AG04450 (cell line): ENCODE results near the gene C1orf53. TPM values are rescaled to one million over a fixed set of nuclear protein-coding genes. Genes with fewer than 3 reads are reported as not detected.

Experiments
- CTCF ChIA-PET: fragments of 300-600, 350-600 bp; formaldehyde crosslinking; extraction: SDS; loops from one replicate; lab custom pipeline; 2022; ENCODE audit warnings: antibody characterized with exemption, inconsistent platforms; lab: Charles Lee
- POLR2A ChIA-PET: fragments of 350-600 bp; formaldehyde crosslinking; extraction: SDS; loops from one replicate; lab custom pipeline; 2021; ENCODE audit warnings: antibody characterized with exemption, inconsistent platforms; lab: Yijun Ruan, JAX
- DNase-seq: peaks from one replicate; pipeline ENCODE4 v3.0.0-alpha.2; 2011; ENCODE audit warnings: low read depth, low spot score
- H3K27ac ChIP-seq: one replicate; pipeline ENCODE4 v1.5.1; 2012; ENCODE audit warnings: low read depth, low read length, control low read depth
- H3K27me3 ChIP-seq: one replicate; pipeline ENCODE4 v1.6.0; 2012; ENCODE audit warnings: low read length; ENCODE audit not compliant: control insufficient read depth, insufficient read depth
- H3K4me3 ChIP-seq: 2 replicates; pipeline ENCODE4 v1.5.1; 2011; ENCODE audit warnings: mild to moderate bottlenecking, low read depth, low read length, control low read depth
- H3K9me3 ChIP-seq: 2 replicates; pipeline ENCODE4 v1.5.1; 2012; ENCODE audit warnings: low read length; ENCODE audit not compliant: control insufficient read depth, insufficient read depth
- CTCF ChIP-seq: IDR thresholded peaks from 2 replicates; pipeline ENCODE4 v1.5.1; 2011; ENCODE audit warnings: low read depth, low read length, control low read depth, inconsistent platforms
- polyA plus RNA-seq: library from polyadenylated mRNA; depleted of rRNA; stranded (reverse); fragments of >200 nt; gene quantifications from 2 replicates; pipeline ENCODE4 v1.2.3, GENCODE V29; 2011

The C1orf53 gene
- polyA plus RNA-seq, 1 experiment = 6.2 TPM

- ChIA-PET CTCF (interaction anchor here (0.7 to 1.3 kb wide), 3 partner anchors 305 to 401 kb away, joined by 3 to 4 read pairs (median 3); no protein-coding TSS in a partner anchor), POLR2A (no interaction called here)
- TF ChIP-seq CTCF = no peak
- Histone ChIP-seq H3K27ac (no peak overlapping the region), H3K27me3 (peaks cover 85% of the 10 kb centered on the region), H3K4me3 (no peak overlapping the region), H3K9me3 (peaks cover 3% of the 10 kb centered on the region)
- no peak for DNase-seq
These were observed 18.1 kb downstream of the C1orf53 start for GRCh38 chr1:197920414-197921117.

GRCh38 chr1:197921235-197922069, 19.0 kb downstream of the C1orf53 start:
- Histone ChIP-seq H3K9me3 (peaks cover 3% of the 10 kb centered on the region), H3K27ac (no peak overlapping the region), H3K4me3 (no peak overlapping the region), H3K27me3 (peaks cover 81% of the 10 kb centered on the region)
- TF ChIP-seq CTCF = no peak
- ChIA-PET CTCF (interaction anchor here (0.7 to 1.3 kb wide), 5 partner anchors 53 to 402 kb away, joined by 3 to 4 read pairs (median 3); no protein-coding TSS in a partner anchor), POLR2A (no interaction called here)
- DNase-seq = no peak

GRCh38 chr1:197922070-197922390, 19.6 kb downstream of the C1orf53 start:
- CTCF ChIA-PET = interaction anchor here (1.2 to 1.3 kb wide), 3 partner anchors 303 to 396 kb away, joined by 3 to 4 read pairs (median 3); no protein-coding TSS in a partner anchor
- peaks cover 3% of the 10 kb centered on the region for H3K9me3 ChIP-seq
- no peak overlapping the region for H3K27ac ChIP-seq
- H3K4me3 ChIP-seq = no peak overlapping the region
- no peak for TF ChIP-seq CTCF
- POLR2A ChIA-PET = no interaction called here
- DNase-seq = no peak
- H3K27me3 ChIP-seq = peaks cover 79% of the 10 kb centered on the region

GRCh38 chr1:197923038-197923437, 20.6 kb downstream of the C1orf53 start:
- DNase-seq = no peak
- TF ChIP-seq CTCF = no peak
- no peak overlapping the region for H3K4me3 ChIP-seq
- peaks cover 69% of the 10 kb centered on the region for H3K27me3 ChIP-seq
- no peak overlapping the region for H3K27ac ChIP-seq
- POLR2A ChIA-PET = no interaction called here
- CTCF ChIA-PET = interaction anchor here (1.0 to 5.2 kb wide), 4 partner anchors 8 to 403 kb away, joined by 3 to 54 read pairs (median 16); no protein-coding TSS in a partner anchor
- H3K9me3 ChIP-seq = peaks cover 3% of the 10 kb centered on the region
